ENCODE data around the gene NCS1.

DNA sequence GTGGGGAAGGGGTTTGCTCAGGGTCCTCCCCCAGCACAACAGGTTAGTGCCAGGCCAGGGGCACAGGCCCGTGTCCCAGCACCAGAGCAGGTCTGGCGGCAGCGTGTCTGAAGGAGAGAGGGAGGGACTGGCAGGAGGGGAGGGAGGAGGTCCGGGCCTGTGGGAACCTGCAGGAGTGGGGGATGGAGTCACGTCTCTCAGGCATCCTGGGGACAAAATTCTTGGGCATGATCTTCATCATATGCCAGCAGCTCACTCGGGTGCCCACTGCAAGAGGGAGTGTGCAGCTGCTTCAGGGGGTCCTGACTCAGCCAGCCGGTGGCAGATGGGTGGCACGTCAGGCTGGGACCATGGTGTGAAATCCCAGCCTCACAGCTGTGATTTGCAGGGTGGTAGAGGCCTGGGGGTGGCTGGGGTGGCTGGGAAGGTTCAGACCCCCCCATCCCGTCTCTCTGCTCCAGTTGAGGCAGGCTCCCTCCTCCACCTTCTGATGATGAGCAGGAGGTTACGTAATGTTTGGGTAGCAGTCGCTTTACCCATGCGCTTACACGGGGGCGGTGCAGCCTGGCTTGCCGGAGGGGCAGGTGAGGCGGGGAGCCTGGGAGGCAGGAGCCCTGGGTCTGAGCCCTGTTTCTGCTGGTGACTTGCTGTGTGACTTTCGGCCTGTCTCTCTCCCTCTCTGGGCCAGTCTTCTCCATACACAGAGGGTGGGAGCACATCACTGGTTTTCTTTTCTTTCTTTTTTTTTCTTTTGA is 40.5 kb downstream of the NCS1 start:
- TF ChIP-seq, protein P1, sequence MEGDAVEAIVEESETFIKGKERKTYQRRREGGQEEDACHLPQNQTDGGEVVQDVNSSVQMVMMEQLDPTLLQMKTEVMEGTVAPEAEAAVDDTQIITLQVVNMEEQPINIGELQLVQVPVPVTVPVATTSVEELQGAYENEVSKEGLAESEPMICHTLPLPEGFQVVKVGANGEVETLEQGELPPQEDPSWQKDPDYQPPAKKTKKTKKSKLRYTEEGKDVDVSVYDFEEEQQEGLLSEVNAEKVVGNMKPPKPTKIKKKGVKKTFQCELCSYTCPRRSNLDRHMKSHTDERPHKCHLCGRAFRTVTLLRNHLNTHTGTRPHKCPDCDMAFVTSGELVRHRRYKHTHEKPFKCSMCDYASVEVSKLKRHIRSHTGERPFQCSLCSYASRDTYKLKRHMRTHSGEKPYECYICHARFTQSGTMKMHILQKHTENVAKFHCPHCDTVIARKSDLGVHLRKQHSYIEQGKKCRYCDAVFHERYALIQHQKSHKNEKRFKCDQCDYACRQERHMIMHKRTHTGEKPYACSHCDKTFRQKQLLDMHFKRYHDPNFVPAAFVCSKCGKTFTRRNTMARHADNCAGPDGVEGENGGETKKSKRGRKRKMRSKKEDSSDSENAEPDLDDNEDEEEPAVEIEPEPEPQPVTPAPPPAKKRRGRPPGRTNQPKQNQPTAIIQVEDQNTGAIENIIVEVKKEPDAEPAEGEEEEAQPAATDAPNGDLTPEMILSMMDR (IDR thresholded peaks at IDR 0.05): no peak
- TF ChIP-seq POLR2A (IDR thresholded peaks at IDR 0.05; ENCODE audit: low read depth): no peak

All from esophagus muscularis mucosa (tissue), 3 donors.